SJSA1 (cell line): ENCODE measurements around the gene OSTF1. TPM values are rescaled to one million over a fixed set of nuclear protein-coding genes. Genes with fewer than 3 reads are reported as not detected.
A peak's percentile ranks its signal among the peaks of the same experiment; 100 is the strongest.

Experiments
- DNase-seq, 2 experiments: peaks; one replicate each; pipeline ENCODE4 v3.0.0-alpha.2; 2015 to 2020; ENCODE audit warnings: low spot score in 2 of 2, low read depth in 1 of 2
- H3K27ac ChIP-seq: fragments of 250-450 bp; sonication (Bioruptor Pico); 2 replicates; pipeline ENCODE4 v1.5.1; 2020; ENCODE audit warnings: mild to moderate bottlenecking, moderate library complexity
- H3K27me3 ChIP-seq: fragments of 250-450 bp; sonication (Bioruptor Pico); replicated peaks from 2 replicates; pipeline ENCODE4 v1.5.1; 2020; ENCODE audit warnings: mild to moderate bottlenecking, moderate library complexity
- H3K36me3 ChIP-seq: fragments of 250-450 bp; sonication (Bioruptor Pico); 2 replicates; pipeline ENCODE4 v1.5.1; 2020; ENCODE audit warnings: mild to moderate bottlenecking
- H3K4me1 ChIP-seq: fragments of 250-450 bp; sonication (Bioruptor Pico); replicated peaks from 2 replicates; pipeline ENCODE4 v1.6.1; 2021; ENCODE audit warnings: mild to moderate bottlenecking
- H3K4me3 ChIP-seq: fragments of 250-450 bp; sonication (Bioruptor Pico); 2 replicates; pipeline ENCODE4 v1.5.1; 2020; ENCODE audit warnings: mild to moderate bottlenecking
- H3K9me3 ChIP-seq: fragments of 250-450 bp; sonication (Bioruptor Pico); replicated peaks from 2 replicates; pipeline ENCODE4 v1.5.1; 2020; ENCODE audit warnings: mild to moderate bottlenecking
- total RNA-seq: library from RNA; depleted of rRNA; stranded (reverse); fragments of >200 nt; shearing (Covaris generic); gene quantifications from 2 replicates; pipeline ENCODE4 v1.2.3, GENCODE V29; 2014; rRNA removed

Gene OSTF1
- 40.2 and 54.9 TPM in 2 replicates for total RNA-seq

- DNase-seq, result peak; percentile 88 to 93
- Histone ChIP-seq H3K27ac (peak within 1 kb of the TSS; percentile 67), H3K9me3 (no peaks in the 10 kb centered on the region), H3K4me3 (peak within 1 kb of the TSS; percentile 90), H3K27me3 (no peaks in the 10 kb centered on the region), H3K36me3 (peaks cover 6% of the 10 kb centered on the region), H3K4me1 (peaks cover 18% of the 10 kb centered on the region)
These were observed at the start of gene OSTF1, which contains the start of gene NMRK1 for GRCh38 chr9:75087824-75088645. Gene OSTF1 (plus strand): TSS chr9:75088514. CDS start chr9:75088693, 179 bp downstream. Gene NMRK1 (minus strand): TSS chr9:75088155. CDS start chr9:75083115, 5,040 bp downstream.

GRCh38 chr9:75039009-75039408, 49.3 kb upstream of the OSTF1 start:
- Histone ChIP-seq H3K27me3 (no peaks in the 10 kb centered on the region), H3K27ac (peak overlapping the region; percentile 70), H3K4me3 (no peak overlapping the region), H3K4me1 (peaks cover 32% of the 10 kb centered on the region), H3K36me3 (no peaks in the 10 kb centered on the region), H3K9me3 (no peaks in the 10 kb centered on the region)
- DNase-seq, result peak in 1 of 2 experiments; percentile 61

- Histone ChIP-seq H3K4me1 (peaks cover 24% of the 10 kb centered on the region), H3K9me3 (no peaks in the 10 kb centered on the region), H3K27ac (peak overlapping the region; percentile 70), H3K36me3 (no peaks in the 10 kb centered on the region), H3K27me3 (no peaks in the 10 kb centered on the region), H3K4me3 (no peak overlapping the region)
- DNase-seq, result peak; percentile 19 to 47
These were observed 48.5 kb upstream of the OSTF1 start for GRCh38 chr9:75039801-75040200.

GRCh38 chr9:75041041-75041440, 47.3 kb upstream of the OSTF1 start:
- Histone ChIP-seq H3K27ac (no peak overlapping the region), H3K4me3 (no peak overlapping the region), H3K9me3 (no peaks in the 10 kb centered on the region), H3K27me3 (no peaks in the 10 kb centered on the region), H3K36me3 (no peaks in the 10 kb centered on the region), H3K4me1 (peaks cover 20% of the 10 kb centered on the region)
- no peak for DNase-seq

GRCh38 chr9:75046725-75047345, 41.5 kb upstream of the OSTF1 start:
- no peak overlapping the region for H3K4me3 ChIP-seq
- DNase-seq, result no peak
- H3K36me3 ChIP-seq, result no peaks in the 10 kb centered on the region
- no peaks in the 10 kb centered on the region for H3K9me3 ChIP-seq
- no peaks in the 10 kb centered on the region for H3K27me3 ChIP-seq
- no peak overlapping the region for H3K27ac ChIP-seq
- no peaks in the 10 kb centered on the region for H3K4me1 ChIP-seq

- no peaks in the 10 kb centered on the region for H3K9me3 ChIP-seq
- no peaks in the 10 kb centered on the region for H3K36me3 ChIP-seq
- H3K4me1 ChIP-seq, result no peaks in the 10 kb centered on the region
- H3K27ac ChIP-seq, result no peak overlapping the region
- DNase-seq, result no peak
- H3K4me3 ChIP-seq, result no peak overlapping the region
- no peaks in the 10 kb centered on the region for H3K27me3 ChIP-seq
These were observed 40.8 kb upstream of the OSTF1 start for GRCh38 chr9:75047506-75047905.

GRCh38 chr9:75051285-75051684, 37.0 kb upstream of the OSTF1 start:
- Histone ChIP-seq H3K36me3 (no peaks in the 10 kb centered on the region), H3K9me3 (no peaks in the 10 kb centered on the region), H3K4me3 (no peak overlapping the region), H3K27ac (no peak overlapping the region), H3K4me1 (no peaks in the 10 kb centered on the region), H3K27me3 (no peaks in the 10 kb centered on the region)
- DNase-seq, result no peak

GRCh38 chr9:75053869-75054268, 34.4 kb upstream of the OSTF1 start:
- Histone ChIP-seq H3K4me3 (no peak overlapping the region), H3K9me3 (no peaks in the 10 kb centered on the region), H3K27ac (no peak overlapping the region), H3K27me3 (no peaks in the 10 kb centered on the region), H3K36me3 (no peaks in the 10 kb centered on the region), H3K4me1 (no peaks in the 10 kb centered on the region)
- DNase-seq, result no peak

GRCh38 chr9:75054368-75055001, 33.8 kb upstream of the OSTF1 start:
- Histone ChIP-seq H3K27ac (no peak overlapping the region), H3K4me1 (no peaks in the 10 kb centered on the region), H3K27me3 (no peaks in the 10 kb centered on the region), H3K9me3 (no peaks in the 10 kb centered on the region), H3K36me3 (no peaks in the 10 kb centered on the region), H3K4me3 (no peak overlapping the region)
- DNase-seq, result no peak

- H3K27ac ChIP-seq, result no peak overlapping the region
- DNase-seq, result no peak
- no peaks in the 10 kb centered on the region for H3K36me3 ChIP-seq
- H3K4me3 ChIP-seq, result no peak overlapping the region
- H3K9me3 ChIP-seq, result no peaks in the 10 kb centered on the region
- no peaks in the 10 kb centered on the region for H3K4me1 ChIP-seq
- H3K27me3 ChIP-seq, result no peaks in the 10 kb centered on the region
These were observed 27.1 kb upstream of the OSTF1 start for GRCh38 chr9:75061169-75061568.

GRCh38 chr9:75063556-75064305, 24.6 kb upstream of the OSTF1 start:
- Histone ChIP-seq H3K4me1 (no peaks in the 10 kb centered on the region), H3K36me3 (no peaks in the 10 kb centered on the region), H3K27me3 (no peaks in the 10 kb centered on the region), H3K27ac (no peak overlapping the region), H3K9me3 (no peaks in the 10 kb centered on the region), H3K4me3 (no peak overlapping the region)
- DNase-seq, result no peak

GRCh38 chr9:75064307-75065025, 23.8 kb upstream of the OSTF1 start:
- no peak for DNase-seq
- Histone ChIP-seq H3K9me3 (no peaks in the 10 kb centered on the region), H3K4me3 (no peak overlapping the region), H3K27me3 (no peaks in the 10 kb centered on the region), H3K27ac (no peak overlapping the region), H3K4me1 (no peaks in the 10 kb centered on the region), H3K36me3 (no peaks in the 10 kb centered on the region)

GRCh38 chr9:75065510-75065909, 22.8 kb upstream of the OSTF1 start:
- no peak for DNase-seq
- no peak overlapping the region for H3K27ac ChIP-seq
- no peaks in the 10 kb centered on the region for H3K9me3 ChIP-seq
- H3K27me3 ChIP-seq, result no peaks in the 10 kb centered on the region
- H3K4me3 ChIP-seq, result no peak overlapping the region
- H3K36me3 ChIP-seq, result no peaks in the 10 kb centered on the region
- H3K4me1 ChIP-seq, result no peaks in the 10 kb centered on the region
